HEK293 (cell line): ENCODE data around the gene SNAP47.

Experiments
- CTCF ChIA-PET: fragments of 350-600 bp; formaldehyde crosslinking; extraction: SDS; loops from one replicate; lab custom pipeline; 2021; ENCODE audit warnings: antibody characterized with exemption; lab: Yijun Ruan, JAX
- POLR2A ChIA-PET: fragments of 300-600 bp; formaldehyde crosslinking; extraction: SDS; loops from one replicate; lab custom pipeline; 2020; ENCODE audit warnings: antibody characterized with exemption, inconsistent platforms; lab: Yijun Ruan, JAX
- H3K27ac ChIP-seq: fragments of 200-500 bp; sonication (Bioruptor generic); 2 replicates; pipeline ENCODE4 v1.5.1; 2014; ENCODE audit warnings: low read depth, low read length, control low read depth, inconsistent platforms; ENCODE audit errors: extremely low read depth
- H3K36me3 ChIP-seq, 2 experiments: fragments of 200-500 bp in 1 of 2; sonication (Bioruptor generic) in 1 of 2; 1 replicate in 1 of 2; 2 replicates in 1 of 2; pipeline ENCODE4 v1.5.1; 2014 to 2017; ENCODE audit warnings: inconsistent platforms in 2 of 2, low read length in 2 of 2; ENCODE audit not compliant: control insufficient read depth in 2 of 2, insufficient read depth in 1 of 2
- H3K4me1 ChIP-seq: fragments of 200-500 bp; sonication (Bioruptor generic); 2 replicates; pipeline ENCODE4 v1.5.1; 2014; ENCODE audit warnings: mild to moderate bottlenecking, low read length, inconsistent platforms; ENCODE audit not compliant: control insufficient read depth, insufficient read depth
- H3K4me3 ChIP-seq: 2 replicates; pipeline ENCODE4 v1.5.1; 2011; ENCODE audit warnings: low read depth, mild to moderate bottlenecking, control low read depth, low read length, moderate library complexity
- H3K9me3 ChIP-seq: fragments of 200-500 bp; sonication (Bioruptor generic); 2 replicates; pipeline ENCODE4 v1.5.1; 2014; ENCODE audit warnings: low read depth, low read length, inconsistent platforms; ENCODE audit not compliant: control insufficient read depth, insufficient read depth
- HOXC10 ChIP-seq: sonication (generic); formaldehyde crosslinking; IDR thresholded peaks from 2 replicates; pipeline ENCODE4 v1.8.1; 2023; ENCODE audit warnings: mild to moderate bottlenecking, missing genetic modification reagents
- OSR2 ChIP-seq: fragments of 450-650 bp; formaldehyde crosslinking; IDR thresholded peaks from 2 replicates; pipeline ENCODE4 v1.5.1; 2016; ENCODE audit warnings: missing biosample characterization, missing genetic modification characterization
- SP7 ChIP-seq: fragments of 450-650 bp; formaldehyde crosslinking; IDR thresholded peaks from 2 replicates; pipeline ENCODE4 v1.5.1; 2016; ENCODE audit warnings: missing biosample characterization, missing genetic modification characterization
- ZBTB17 ChIP-seq: fragments of 450-650 bp; formaldehyde crosslinking; IDR thresholded peaks from 2 replicates; pipeline ENCODE4 v1.5.1; 2016; ENCODE audit warnings: missing biosample characterization, missing genetic modification characterization
- ZFHX2 ChIP-seq: fragments of 450-650 bp; formaldehyde crosslinking; conservative IDR thresholded peaks from 2 replicates; pipeline ENCODE4 v1.5.1; 2016; ENCODE audit warnings: missing biosample characterization, missing genetic modification characterization
- ZFP69B ChIP-seq: fragments of 450-650 bp; formaldehyde crosslinking; IDR thresholded peaks from 2 replicates; pipeline ENCODE4 v1.5.1; 2016; ENCODE audit warnings: missing biosample characterization, missing genetic modification characterization
- ZIC2 ChIP-seq: fragments of 450-650 bp; formaldehyde crosslinking; IDR thresholded peaks from 2 replicates; pipeline ENCODE4 v1.5.1; 2016; ENCODE audit warnings: missing biosample characterization, missing genetic modification characterization
- ZNF140 ChIP-seq: fragments of 450-650 bp; formaldehyde crosslinking; IDR thresholded peaks from 2 replicates; pipeline ENCODE4 v1.5.1; 2016; ENCODE audit warnings: missing biosample characterization, missing genetic modification characterization
- ZNF169 ChIP-seq: fragments of 450-650 bp; formaldehyde crosslinking; IDR thresholded peaks from 2 replicates; pipeline ENCODE4 v1.5.1; 2016; ENCODE audit warnings: missing biosample characterization, missing genetic modification characterization
- ZNF19 ChIP-seq: fragments of 450-650 bp; formaldehyde crosslinking; IDR thresholded peaks from 2 replicates; pipeline ENCODE4; 2016; ENCODE audit warnings: missing biosample characterization, missing genetic modification characterization, low read depth
- ZNF266 ChIP-seq: fragments of 450-650 bp; formaldehyde crosslinking; IDR thresholded peaks from 2 replicates; pipeline ENCODE4 v1.5.1; 2016; ENCODE audit warnings: missing biosample characterization, missing genetic modification characterization, low read depth
- ZNF311 ChIP-seq: fragments of 450-650 bp; formaldehyde crosslinking; IDR thresholded peaks from 2 replicates; pipeline ENCODE4 v1.5.1; 2017; ENCODE audit warnings: missing biosample characterization, missing genetic modification characterization, borderline replicate concordance
- ZNF341 ChIP-seq: fragments of 450-650 bp; formaldehyde crosslinking; IDR thresholded peaks from 2 replicates; pipeline ENCODE4; 2016; ENCODE audit warnings: low read depth, missing biosample characterization, missing genetic modification characterization
- ZNF366 ChIP-seq: fragments of 450-650 bp; formaldehyde crosslinking; conservative IDR thresholded peaks from 2 replicates; pipeline ENCODE4 v1.5.1; 2016; ENCODE audit warnings: missing biosample characterization, missing genetic modification characterization
- ZNF37A ChIP-seq: fragments of 450-650 bp; IDR thresholded peaks from 2 replicates; pipeline ENCODE4 v1.5.1; 2018; ENCODE audit warnings: missing biosample characterization, missing genetic modification characterization
- ZNF449 ChIP-seq: fragments of 450-650 bp; formaldehyde crosslinking; IDR thresholded peaks from 2 replicates; pipeline ENCODE4 v1.5.1; 2017; ENCODE audit warnings: missing biosample characterization, mild to moderate bottlenecking, missing genetic modification characterization, moderate library complexity
- ZNF571 ChIP-seq: fragments of 450-650 bp; formaldehyde crosslinking; IDR thresholded peaks from 2 replicates; pipeline ENCODE4 v1.5.0; 2017; ENCODE audit warnings: missing biosample characterization, missing genetic modification characterization
- ZNF600 ChIP-seq: fragments of 450-650 bp; formaldehyde crosslinking; IDR thresholded peaks from 2 replicates; pipeline ENCODE4 v1.5.1; 2016; ENCODE audit warnings: missing biosample characterization, missing genetic modification characterization
- ZNF621 ChIP-seq: fragments of 450-650 bp; formaldehyde crosslinking; IDR thresholded peaks from 2 replicates; pipeline ENCODE4 v1.5.1; 2017; ENCODE audit warnings: missing biosample characterization, missing genetic modification characterization
- ZNF624 ChIP-seq: fragments of 450-650 bp; formaldehyde crosslinking; IDR thresholded peaks from 2 replicates; pipeline ENCODE4 v1.5.1; 2017; ENCODE audit warnings: missing biosample characterization, missing genetic modification characterization
- ZNF645 ChIP-seq: fragments of 450-650 bp; formaldehyde crosslinking; IDR thresholded peaks from 2 replicates; pipeline ENCODE4; 2016; ENCODE audit warnings: missing biosample characterization, missing genetic modification characterization
- ZNF654 ChIP-seq: fragments of 450-650 bp; formaldehyde crosslinking; IDR thresholded peaks from 2 replicates; pipeline ENCODE4 v1.5.1; 2016; ENCODE audit warnings: low read depth, missing biosample characterization, missing genetic modification characterization
- ZNF664 ChIP-seq: fragments of 450-650 bp; formaldehyde crosslinking; IDR thresholded peaks from 2 replicates; pipeline ENCODE4 v1.5.1; 2016; ENCODE audit warnings: missing biosample characterization, missing genetic modification characterization
- ZNF692 ChIP-seq: fragments of 450-650 bp; formaldehyde crosslinking; IDR thresholded peaks from 2 replicates; pipeline ENCODE4 v1.5.1; 2016; ENCODE audit warnings: missing biosample characterization, missing genetic modification characterization
- ZNF785 ChIP-seq: fragments of 450-650 bp; formaldehyde crosslinking; IDR thresholded peaks from 2 replicates; pipeline ENCODE4 v1.5.1; 2016; ENCODE audit warnings: missing biosample characterization, missing genetic modification characterization
- ZNF791 ChIP-seq: fragments of 450-650 bp; formaldehyde crosslinking; IDR thresholded peaks from 2 replicates; pipeline ENCODE4 v1.5.1; 2016; ENCODE audit warnings: missing biosample characterization, missing genetic modification characterization
- ZNF843 ChIP-seq: fragments of 450-650 bp; formaldehyde crosslinking; IDR thresholded peaks from 2 replicates; pipeline ENCODE4 v1.5.1; 2016; ENCODE audit warnings: missing biosample characterization, missing genetic modification characterization
- TF ChIP-seq, protein P1 (sequence below): fragments of 450-650 bp; formaldehyde crosslinking; IDR thresholded peaks from 2 replicates; pipeline ENCODE4 v1.5.1; 2016; ENCODE audit warnings: missing biosample characterization, missing genetic modification characterization
- TF ChIP-seq, protein P2 (sequence below): fragments of 450-650 bp; formaldehyde crosslinking; IDR thresholded peaks from 2 replicates; pipeline ENCODE4 v1.5.1; 2016; ENCODE audit warnings: missing biosample characterization, missing genetic modification characterization
- TF ChIP-seq, protein P3 (sequence below): fragments of 450-650 bp; formaldehyde crosslinking; IDR thresholded peaks from 2 replicates; pipeline ENCODE4 v1.5.1; 2016; ENCODE audit warnings: missing biosample characterization, missing genetic modification characterization

Gene SNAP47

DNA sequence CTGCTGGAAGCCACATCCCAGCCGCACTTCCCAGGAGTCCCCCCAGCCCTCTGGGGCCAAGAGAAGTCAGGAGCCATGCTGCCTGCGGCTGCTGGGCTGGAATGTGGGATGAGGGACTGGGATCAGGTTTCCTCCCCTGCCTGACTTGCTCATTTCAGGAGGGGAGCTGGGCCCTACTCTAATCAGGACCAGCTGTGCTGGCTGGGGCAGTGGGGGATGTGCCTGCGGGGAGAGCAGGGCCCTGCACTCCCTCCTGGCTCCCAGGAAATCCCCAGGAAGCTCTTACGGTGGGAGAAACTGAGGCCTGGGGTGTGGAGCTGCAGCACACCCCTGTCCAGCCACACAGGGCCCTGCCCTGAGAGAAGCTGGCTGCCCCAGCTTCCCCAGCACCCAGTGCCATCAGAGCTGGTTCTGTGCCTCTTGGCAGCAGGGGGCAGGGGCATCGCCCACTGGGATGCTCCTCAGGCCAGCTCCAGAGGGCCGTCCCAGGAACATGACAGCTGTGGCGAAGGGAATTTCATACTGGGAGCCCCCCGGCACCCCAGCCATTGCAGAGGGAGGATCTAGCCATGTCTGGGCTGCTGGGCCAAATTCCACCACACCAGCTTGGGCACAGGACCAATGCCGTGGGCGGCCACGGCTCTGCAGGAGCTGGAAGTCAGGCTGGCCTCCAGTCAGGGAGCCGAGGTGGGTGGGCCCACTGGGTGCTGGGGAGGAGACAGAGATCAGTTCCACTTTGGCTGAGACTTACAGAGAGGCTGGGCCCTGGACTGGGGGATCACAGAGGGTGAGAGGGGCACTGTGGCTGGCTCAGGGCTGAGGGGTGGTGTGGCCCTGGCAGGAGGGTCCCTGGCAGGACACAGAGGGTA is 58.9 kb downstream of the SNAP47 start:
- POLR2A ChIA-PET: no interaction called here
- no peaks in the 10 kb centered on the region for H3K9me3 ChIP-seq
- no peaks in the 10 kb centered on the region for H3K4me1 ChIP-seq
- H3K4me3 ChIP-seq: no peak overlapping the region
- CTCF ChIA-PET: interaction anchor here (0.6 to 1.2 kb wide), 2 partner anchors 12 to 32 kb away, joined by 3 to 4 read pairs; no protein-coding TSS in a partner anchor
- no peaks in the 10 kb centered on the region for H3K36me3 ChIP-seq
- H3K27ac ChIP-seq: no peak overlapping the region
- TF ChIP-seq ZNF311 (tag by site-specific recombination) (no peak), ZFP69B (tag by site-specific recombination) (peak; percentile 93), OSR2 (tag by site-specific recombination) (peak; percentile 42), ZNF654 (no peak), ZNF645 (tag by site-specific recombination) (no peak), ZNF140 (tag by site-specific recombination) (no peak), ZNF791 (tag by site-specific recombination) (no peak), ZNF266 (no peak), ZBTB17 (tag by site-specific recombination) (peak; percentile 69), ZNF341 (tag by site-specific recombination) (peak; percentile 28; the same call in 1 of the 2 replicates), SP7 (tag by site-specific recombination) (peak; percentile 60; the same call in 1 of the 2 replicates), ZNF843 (tag by site-specific recombination) (no peak), ZNF664 (no peak), ZNF624 (no peak), ZNF169 (no peak), ZNF37A (tag by site-specific recombination) (no peak), ZNF600 (tag by site-specific recombination) (peak; percentile 92), ZNF571 (tag by site-specific recombination) (no peak), ZFHX2 (tag by site-specific recombination) (peak; percentile 94), ZNF785 (tag by site-specific recombination) (no peak), ZIC2 (tag by site-specific recombination) (peak; percentile 100), ZNF366 (tag by site-specific recombination) (0 out of 2 replicates have a peak, but pooled peaks have one; percentile 27), HOXC10 (CRISPR knock-in tag) (no peak), ZNF621 (tag by site-specific recombination) (no peak), ZNF449 (no peak), ZNF692 (tag by site-specific recombination) (peak; percentile 77), ZNF19 (no peak)
- TF ChIP-seq, protein P1, sequence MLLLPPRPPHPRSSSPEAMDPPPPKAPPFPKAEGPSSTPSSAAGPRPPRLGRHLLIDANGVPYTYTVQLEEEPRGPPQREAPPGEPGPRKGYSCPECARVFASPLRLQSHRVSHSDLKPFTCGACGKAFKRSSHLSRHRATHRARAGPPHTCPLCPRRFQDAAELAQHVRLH (tag by site-specific recombination): no peak
- TF ChIP-seq, protein P2, sequence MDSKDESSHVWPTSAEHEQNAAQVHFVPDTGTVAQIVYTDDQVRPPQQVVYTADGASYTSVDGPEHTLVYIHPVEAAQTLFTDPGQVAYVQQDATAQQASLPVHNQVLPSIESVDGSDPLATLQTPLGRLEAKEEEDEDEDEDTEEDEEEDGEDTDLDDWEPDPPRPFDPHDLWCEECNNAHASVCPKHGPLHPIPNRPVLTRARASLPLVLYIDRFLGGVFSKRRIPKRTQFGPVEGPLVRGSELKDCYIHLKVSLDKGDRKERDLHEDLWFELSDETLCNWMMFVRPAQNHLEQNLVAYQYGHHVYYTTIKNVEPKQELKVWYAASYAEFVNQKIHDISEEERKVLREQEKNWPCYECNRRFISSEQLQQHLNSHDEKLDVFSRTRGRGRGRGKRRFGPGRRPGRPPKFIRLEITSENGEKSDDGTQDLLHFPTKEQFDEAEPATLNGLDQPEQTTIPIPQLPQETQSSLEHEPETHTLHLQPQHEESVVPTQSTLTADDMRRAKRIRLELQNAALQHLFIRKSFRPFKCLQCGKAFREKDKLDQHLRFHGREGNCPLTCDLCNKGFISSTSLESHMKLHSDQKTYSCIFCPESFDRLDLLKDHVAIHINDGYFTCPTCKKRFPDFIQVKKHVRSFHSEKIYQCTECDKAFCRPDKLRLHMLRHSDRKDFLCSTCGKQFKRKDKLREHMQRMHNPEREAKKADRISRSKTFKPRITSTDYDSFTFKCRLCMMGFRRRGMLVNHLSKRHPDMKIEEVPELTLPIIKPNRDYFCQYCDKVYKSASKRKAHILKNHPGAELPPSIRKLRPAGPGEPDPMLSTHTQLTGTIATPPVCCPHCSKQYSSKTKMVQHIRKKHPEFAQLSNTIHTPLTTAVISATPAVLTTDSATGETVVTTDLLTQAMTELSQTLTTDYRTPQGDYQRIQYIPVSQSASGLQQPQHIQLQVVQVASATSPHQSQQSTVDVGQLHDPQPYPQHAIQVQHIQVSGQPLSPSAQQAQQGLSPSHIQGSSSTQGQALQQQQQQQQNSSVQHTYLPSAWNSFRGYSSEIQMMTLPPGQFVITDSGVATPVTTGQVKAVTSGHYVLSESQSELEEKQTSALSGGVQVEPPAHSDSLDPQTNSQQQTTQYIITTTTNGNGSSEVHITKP (tag by site-specific recombination): peak; percentile 61
- TF ChIP-seq, protein P3, sequence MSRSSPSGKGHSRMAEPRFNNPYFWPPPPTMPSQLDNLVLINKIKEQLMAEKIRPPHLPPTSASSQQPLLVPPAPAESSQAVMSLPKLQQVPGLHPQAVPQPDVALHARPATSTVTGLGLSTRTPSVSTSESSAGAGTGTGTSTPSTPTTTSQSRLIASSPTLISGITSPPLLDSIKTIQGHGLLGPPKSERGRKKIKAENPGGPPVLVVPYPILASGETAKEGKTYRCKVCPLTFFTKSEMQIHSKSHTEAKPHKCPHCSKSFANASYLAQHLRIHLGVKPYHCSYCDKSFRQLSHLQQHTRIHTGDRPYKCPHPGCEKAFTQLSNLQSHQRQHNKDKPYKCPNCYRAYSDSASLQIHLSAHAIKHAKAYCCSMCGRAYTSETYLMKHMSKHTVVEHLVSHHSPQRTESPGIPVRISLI: no peak
